T-helper 1 cell treated with Interleukin-12 subunit alpha and Interleukin-12 subunit beta and Interleukin-4 antibody, amounts not matched to agents 30 ng/mL and 1 ng/mL, for 36 hours (primary cell): ENCODE data around the gene POPDC3. TPM values are rescaled to one million over a fixed set of nuclear protein-coding genes. Genes with fewer than 3 reads are reported as not detected.

Source experiments
- total RNA-seq: library from RNA; stranded (reverse); gene quantifications from 2 replicates; pipeline ENCODE4 v1.2.3, GENCODE V29; 2022

Gene POPDC3
- total RNA-seq, 1 donor from 2014 or later: not detected

Other genes starting within 250 kb of the POPDC3 start
- gene LIN28B, start 222.9 kb downstream of the POPDC3 start, total RNA-seq: not detected in 2 replicates
- 46.4 and 47.1 TPM in 2 replicates for gene PREP, start 223.1 kb upstream of the POPDC3 start, total RNA-seq